Activated B cell treated with CpG ODN at 0.5 μM for 24 hours (primary cell): ENCODE data around the gene ELP5. TPM values are rescaled to one million over a fixed set of nuclear protein-coding genes. Genes with fewer than 3 reads are reported as not detected.

Source experiments
- ATAC-seq: fragments of 200-7000 bp; cut with Tn5 transposase; one replicate; pipeline ENCODE4 v1.10.0; 2021; ENCODE audit warnings: low read depth, mild to moderate bottlenecking, moderate library complexity
- CTCF ChIA-PET: fragments of 350-600 bp; sonication (Branson Sonifier 250); formaldehyde crosslinking; loops from one replicate; lab custom pipeline; 2021; ENCODE audit warnings: antibody characterized with exemption; lab: Charles Lee
- POLR2A ChIA-PET: fragments of 350-600 bp; sonication (Branson Sonifier 250); formaldehyde crosslinking; loops from one replicate; lab custom pipeline; 2021; ENCODE audit warnings: antibody characterized with exemption; lab: Charles Lee
- DNase-seq: peaks from one replicate; pipeline ENCODE4 v3.0.0; 2022
- H3K27ac Mint-ChIP-seq: one replicate; pipeline ENCODE4 v1.8.0; 2020; ENCODE audit warnings: mixed read lengths
- H3K27me3 Mint-ChIP-seq: one replicate; pipeline ENCODE4 v1.8.0; 2021; ENCODE audit warnings: mixed read lengths
- H3K36me3 Mint-ChIP-seq: one replicate; pipeline ENCODE4 v1.8.0; 2021; ENCODE audit warnings: low read depth, mixed read lengths
- H3K4me1 Mint-ChIP-seq: one replicate; pipeline ENCODE4 v1.8.0; 2021; ENCODE audit warnings: mixed read lengths
- H3K4me3 Mint-ChIP-seq: one replicate; pipeline ENCODE4 v1.8.0; 2020; ENCODE audit warnings: mild to moderate bottlenecking, mixed read lengths
- H3K9me3 Mint-ChIP-seq: one replicate; pipeline ENCODE4 v1.8.0; 2020; ENCODE audit warnings: mixed read lengths
- CTCF ChIP-seq: fragments of 200-600 bp; IDR thresholded peaks from one replicate; pipeline ENCODE4 v1.8.0; 2022; ENCODE audit warnings: antibody characterized with exemption, mild to moderate bottlenecking
- intact Hi-C: fragments of 100-400 bp; cut with micrococcal nuclease; formaldehyde crosslinking; loops from one replicate; pipeline ENCODE4 v1.15.1; 2024
- total RNA-seq: library from RNA; stranded (reverse); gene quantifications from 2 replicates; pipeline ENCODE4 v1.2.3, GENCODE V29; 2022

ELP5 gene
- total RNA-seq, 1 donor from 2014 or later = 49.2 TPM

GRCh38 chr17:7221278-7222092 is 30.5 kb upstream of the ELP5 start:
- TF ChIP-seq CTCF = no peak
- CTCF ChIA-PET = interaction anchor here (0.7 to 2.7 kb wide), 15 partner anchors 11 to 339 kb away, joined by 3 to 24 read pairs (median 3); partner anchors contain the start of genes CLDN7, DVL2, GABARAP and PHF23
- no peak for DNase-seq
- Mint-ChIP-seq H3K27ac (peak overlapping the region; percentile 37), H3K4me1 (peaks cover 41% of the 10 kb centered on the region), H3K27me3 (no peaks in the 10 kb centered on the region), H3K9me3 (no peaks in the 10 kb centered on the region), H3K4me3 (peak overlapping the region; percentile 96), H3K36me3 (peaks cover 52% of the 10 kb centered on the region)
- POLR2A ChIA-PET = interaction anchor here (0.9 to 10.5 kb wide), 9 partner anchors 15 to 352 kb away, joined by 3 to 245 read pairs (median 5); partner anchors contain the start of genes CTDNEP1, DVL2, ELP5 and GABARAP
- no peak for ATAC-seq
- intact Hi-C loops = loop anchor here (1.0 kb wide), 2 partner anchors 59 to 75 kb away; no protein-coding TSS in a partner anchor

GRCh38 chr17:7222093-7222971 is 29.7 kb upstream of the ELP5 start:
- ChIA-PET CTCF (no interaction called here), POLR2A (interaction anchor here (1.1 to 10.5 kb wide), 2 partner anchors 14 to 29 kb away, joined by 3 to 245 read pairs; partner anchors contain the start of genes CTDNEP1, DVL2, GABARAP and PHF23)
- DNase-seq = no peak
- peaks cover 36% of the 10 kb centered on the region for H3K4me1 Mint-ChIP-seq
- H3K27ac Mint-ChIP-seq = no peak overlapping the region
- no peak overlapping the region for H3K4me3 Mint-ChIP-seq
- H3K36me3 Mint-ChIP-seq = peaks cover 60% of the 10 kb centered on the region
- TF ChIP-seq CTCF = no peak
- no peaks in the 10 kb centered on the region for H3K27me3 Mint-ChIP-seq
- intact Hi-C loops = no loop called here
- no peak for ATAC-seq
- H3K9me3 Mint-ChIP-seq = no peaks in the 10 kb centered on the region

- Mint-ChIP-seq H3K4me1 (peaks cover 32% of the 10 kb centered on the region), H3K9me3 (no peaks in the 10 kb centered on the region), H3K36me3 (peaks cover 64% of the 10 kb centered on the region), H3K27ac (no peak overlapping the region), H3K27me3 (no peaks in the 10 kb centered on the region), H3K4me3 (no peak overlapping the region)
- intact Hi-C loops = no loop called here
- DNase-seq (no peak), ATAC-seq (no peak)
- ChIA-PET POLR2A (interaction anchor here (10.5 kb wide), 1 partner anchor 14 kb away, joined by 245 read pairs; the partner anchor contains the start of genes DVL2, GABARAP and PHF23), CTCF (no interaction called here)
- no peak for TF ChIP-seq CTCF
These were observed 29.1 kb upstream of the ELP5 start for GRCh38 chr17:7222972-7223292.

- H3K36me3 Mint-ChIP-seq = peaks cover 69% of the 10 kb centered on the region
- H3K4me1 Mint-ChIP-seq = peaks cover 27% of the 10 kb centered on the region
- no peaks in the 10 kb centered on the region for H3K27me3 Mint-ChIP-seq
- no peak for DNase-seq
- intact Hi-C loops = no loop called here
- ATAC-seq = no peak
- ChIA-PET CTCF (no interaction called here), POLR2A (interaction anchor here (10.5 kb wide), 1 partner anchor 13 kb away, joined by 245 read pairs; the partner anchor contains the start of genes DVL2, GABARAP and PHF23)
- no peak for TF ChIP-seq CTCF
- H3K27ac Mint-ChIP-seq = no peak overlapping the region
- no peak overlapping the region for H3K4me3 Mint-ChIP-seq
- no peaks in the 10 kb centered on the region for H3K9me3 Mint-ChIP-seq
These were observed 28.6 kb upstream of the ELP5 start for GRCh38 chr17:7223375-7223774.
